Testis (tissue), 2 donors: Measurements from ENCODE around the gene RNF32.

Experiments
- POLR2A ChIP-seq: fragments of 450-650 bp; IDR thresholded peaks from one replicate; pipeline ENCODE4 v1.6.1; 2017; ENCODE audit warnings: antibody characterized with exemption, mild to moderate bottlenecking, moderate library complexity
- TF ChIP-seq, protein P1 (sequence below), 3 experiments: fragments of 450-650 bp in 2 of 3; fragments of 200-600 bp in 1 of 3; sonication (generic) in 1 of 3; IDR thresholded peaks; one replicate each; pipeline ENCODE4 v1.5.1; 2016 to 2019; ENCODE audit warnings: antibody characterized with exemption in 3 of 3, mild to moderate bottlenecking in 2 of 3, moderate library complexity in 1 of 3

DNA sequence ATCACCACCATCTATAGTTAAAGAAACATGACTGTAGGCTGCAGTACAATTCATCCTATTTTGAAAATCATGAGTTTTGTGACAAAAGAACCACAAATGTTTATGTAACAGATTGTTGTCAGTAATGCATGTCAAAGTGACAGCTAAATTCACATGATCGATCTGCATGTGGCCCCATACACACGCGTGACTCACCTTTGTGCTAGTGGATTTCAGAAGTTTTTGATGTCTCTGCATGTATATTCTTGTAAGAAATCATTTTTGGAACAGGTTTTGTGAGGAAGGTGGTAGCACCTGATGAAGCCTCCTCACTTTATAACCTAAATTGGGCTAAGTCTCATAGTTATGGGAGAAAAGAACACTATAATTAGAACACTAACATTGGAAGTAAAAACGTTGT is 17.1 kb downstream of the RNF32 start:
- TF ChIP-seq, protein P1, sequence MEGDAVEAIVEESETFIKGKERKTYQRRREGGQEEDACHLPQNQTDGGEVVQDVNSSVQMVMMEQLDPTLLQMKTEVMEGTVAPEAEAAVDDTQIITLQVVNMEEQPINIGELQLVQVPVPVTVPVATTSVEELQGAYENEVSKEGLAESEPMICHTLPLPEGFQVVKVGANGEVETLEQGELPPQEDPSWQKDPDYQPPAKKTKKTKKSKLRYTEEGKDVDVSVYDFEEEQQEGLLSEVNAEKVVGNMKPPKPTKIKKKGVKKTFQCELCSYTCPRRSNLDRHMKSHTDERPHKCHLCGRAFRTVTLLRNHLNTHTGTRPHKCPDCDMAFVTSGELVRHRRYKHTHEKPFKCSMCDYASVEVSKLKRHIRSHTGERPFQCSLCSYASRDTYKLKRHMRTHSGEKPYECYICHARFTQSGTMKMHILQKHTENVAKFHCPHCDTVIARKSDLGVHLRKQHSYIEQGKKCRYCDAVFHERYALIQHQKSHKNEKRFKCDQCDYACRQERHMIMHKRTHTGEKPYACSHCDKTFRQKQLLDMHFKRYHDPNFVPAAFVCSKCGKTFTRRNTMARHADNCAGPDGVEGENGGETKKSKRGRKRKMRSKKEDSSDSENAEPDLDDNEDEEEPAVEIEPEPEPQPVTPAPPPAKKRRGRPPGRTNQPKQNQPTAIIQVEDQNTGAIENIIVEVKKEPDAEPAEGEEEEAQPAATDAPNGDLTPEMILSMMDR (IDR thresholded peaks at IDR 0.05), result no peak
- TF ChIP-seq POLR2A, result no peak
